HS-27A (cell line): Measurements from ENCODE around the gene KRT8.

ENCODE experiments used
- DNase-seq: peaks from one replicate; pipeline ENCODE4 v3.0.0-alpha.2; 2012; ENCODE audit warnings: low read depth, missing footprints

Gene KRT8

GRCh38 chr12:52847335-52848102 lies 57.4 kb downstream of the KRT8 start:
- no peak for DNase-seq
